Smooth muscle cell of the pulmonary artery (primary cell): Measurements from ENCODE around the gene TEX26. TPM values are rescaled to one million over a fixed set of nuclear protein-coding genes. Genes with fewer than 3 reads are reported as not detected.

ENCODE experiments used
- total RNA-seq: library from RNA; depleted of rRNA; stranded (reverse); fragments of >200 nt; gene quantifications from 2 replicates; pipeline ENCODE4 v1.2.3, GENCODE V29; 2014

TEX26 gene
- total RNA-seq: not detected in 2 replicates

DNA sequence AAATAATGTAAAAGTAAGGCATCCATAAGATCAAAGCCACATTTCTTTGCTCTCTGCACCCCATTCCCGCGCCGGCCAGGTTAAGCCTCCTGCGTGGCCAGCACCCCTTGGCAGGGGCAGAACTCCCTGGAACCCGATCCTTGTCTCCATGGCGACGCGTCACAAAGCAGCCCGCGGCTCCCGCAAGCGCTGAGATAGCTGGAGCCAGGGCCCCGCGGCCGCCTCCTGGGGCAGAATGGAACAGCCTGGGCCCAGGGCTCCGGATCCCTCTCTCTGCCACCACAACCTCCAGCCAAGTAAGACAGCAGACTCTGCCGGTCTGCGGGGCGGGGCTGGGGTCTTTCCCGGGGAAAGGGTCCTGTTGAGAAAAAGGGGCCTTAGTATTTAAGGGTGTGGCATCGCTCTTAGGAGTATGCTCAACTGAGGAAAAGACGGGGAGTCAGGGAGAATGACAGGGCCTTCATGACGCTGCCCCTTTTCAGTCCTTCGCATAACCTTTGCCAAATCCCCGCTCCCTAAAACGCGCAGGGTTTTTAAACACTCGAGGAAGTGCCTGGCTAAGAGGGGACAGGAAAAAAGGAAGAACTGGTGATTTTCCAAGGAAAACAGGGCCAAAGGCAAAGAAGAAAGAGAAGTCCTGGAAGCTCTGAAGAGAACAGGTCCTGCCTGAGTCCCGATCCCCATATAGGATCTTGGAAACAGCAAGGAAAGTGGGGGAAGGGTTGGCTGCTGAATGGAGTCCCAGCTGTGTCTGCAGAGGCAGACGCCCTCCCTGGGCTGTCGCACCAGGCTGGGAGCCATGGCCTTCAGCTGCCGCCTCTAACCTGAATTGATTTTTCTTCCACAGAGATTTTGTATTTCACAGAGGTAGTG, at the start of gene TEX26:
Gene TEX26 (plus strand): TSS at position 176 of the 873 bp plus-strand sequence. CDS start 60 bp downstream, at position 236.

GRCh38 chr13:30905932-30906383, 26.5 kb upstream of the TEX26 start, which contains the start of gene MEDAG:
Gene MEDAG, plus strand, starts transcription at chr13:30906271. Its CDS starts 245 bp downstream, at chr13:30906516.

Other genes with a start within 250 kb of the TEX26 start
- not detected in 2 replicates for gene ALOX5AP, start 197.1 kb upstream of the TEX26 start, total RNA-seq
- gene MEDAG, start 26.4 kb upstream of the TEX26 start, total RNA-seq: 21.9 and 54.2 TPM in 2 replicates
- 40.0 and 52.4 TPM in 2 replicates for gene HSPH1, start 229.2 kb downstream of the TEX26 start, total RNA-seq